Fibroblast of mammary gland (primary cell): ENCODE measurements around the gene EGFLAM.

Source experiments
- DNase-seq: peaks from one replicate; pipeline ENCODE4 v3.0.0-alpha.2; 2010; ENCODE audit warnings: low read depth
- H3K4me3 ChIP-seq: 2 replicates; pipeline ENCODE4 v1.5.1; 2011; ENCODE audit warnings: low read depth, mild to moderate bottlenecking, low read length, moderate library complexity; ENCODE audit not compliant: control insufficient read depth
- TF ChIP-seq, protein P1 (sequence below): conservative IDR thresholded peaks from 2 replicates; pipeline ENCODE4 v1.5.1; 2011; ENCODE audit warnings: low read depth, low read length, inconsistent platforms; ENCODE audit not compliant: control insufficient read depth, insufficient read depth

EGFLAM gene

DNA sequence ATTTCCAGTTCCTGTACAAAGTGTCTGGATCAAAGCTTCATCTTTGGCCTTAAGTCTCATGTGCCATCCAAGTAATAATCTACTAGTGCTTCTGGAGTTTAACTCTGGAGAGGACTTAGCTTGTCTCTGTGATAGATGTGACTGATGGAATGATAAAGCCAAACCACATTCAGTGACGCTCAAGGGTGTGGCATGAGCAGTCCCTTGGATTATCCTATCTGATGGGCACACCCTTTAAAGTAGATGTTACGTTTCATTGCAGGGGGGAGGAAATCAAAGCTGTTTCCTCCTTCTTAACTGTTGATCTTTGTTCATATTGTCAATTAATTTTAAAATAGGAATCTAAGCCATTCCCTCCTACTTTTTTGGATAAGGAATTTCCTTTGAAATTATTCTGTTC is 8.5 kb upstream of the EGFLAM start:
- DNase-seq = no peak
- TF ChIP-seq, protein P1, sequence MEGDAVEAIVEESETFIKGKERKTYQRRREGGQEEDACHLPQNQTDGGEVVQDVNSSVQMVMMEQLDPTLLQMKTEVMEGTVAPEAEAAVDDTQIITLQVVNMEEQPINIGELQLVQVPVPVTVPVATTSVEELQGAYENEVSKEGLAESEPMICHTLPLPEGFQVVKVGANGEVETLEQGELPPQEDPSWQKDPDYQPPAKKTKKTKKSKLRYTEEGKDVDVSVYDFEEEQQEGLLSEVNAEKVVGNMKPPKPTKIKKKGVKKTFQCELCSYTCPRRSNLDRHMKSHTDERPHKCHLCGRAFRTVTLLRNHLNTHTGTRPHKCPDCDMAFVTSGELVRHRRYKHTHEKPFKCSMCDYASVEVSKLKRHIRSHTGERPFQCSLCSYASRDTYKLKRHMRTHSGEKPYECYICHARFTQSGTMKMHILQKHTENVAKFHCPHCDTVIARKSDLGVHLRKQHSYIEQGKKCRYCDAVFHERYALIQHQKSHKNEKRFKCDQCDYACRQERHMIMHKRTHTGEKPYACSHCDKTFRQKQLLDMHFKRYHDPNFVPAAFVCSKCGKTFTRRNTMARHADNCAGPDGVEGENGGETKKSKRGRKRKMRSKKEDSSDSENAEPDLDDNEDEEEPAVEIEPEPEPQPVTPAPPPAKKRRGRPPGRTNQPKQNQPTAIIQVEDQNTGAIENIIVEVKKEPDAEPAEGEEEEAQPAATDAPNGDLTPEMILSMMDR = no peak
- no peak overlapping the region for H3K4me3 ChIP-seq

- DNase-seq = no peak
- H3K4me3 ChIP-seq = no peak overlapping the region
- TF ChIP-seq, protein P1 = no peak
Observed at GRCh38 chr5:38250763-38251448, 7.5 kb upstream of the EGFLAM start.

DNA sequence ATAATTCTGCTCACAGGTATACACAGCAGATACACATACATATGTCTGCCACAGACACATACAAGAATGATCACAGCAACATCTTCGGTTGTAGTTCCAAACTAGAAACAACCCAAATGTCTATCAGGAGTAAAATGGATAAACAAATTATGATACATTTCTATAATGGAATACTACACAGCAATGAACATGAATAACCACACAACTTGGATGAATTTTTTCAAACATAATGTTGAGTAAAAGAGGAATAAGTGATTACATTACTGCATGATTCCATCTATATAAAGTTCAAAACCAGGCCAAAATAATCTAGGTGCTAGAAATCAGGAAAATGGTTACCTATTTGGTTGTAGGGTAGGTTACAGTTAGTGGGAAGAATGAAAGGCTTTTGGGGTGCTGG is 4.6 kb upstream of the EGFLAM start:
- TF ChIP-seq, protein P1 = no peak
- DNase-seq = no peak
- no peak overlapping the region for H3K4me3 ChIP-seq

DNA sequence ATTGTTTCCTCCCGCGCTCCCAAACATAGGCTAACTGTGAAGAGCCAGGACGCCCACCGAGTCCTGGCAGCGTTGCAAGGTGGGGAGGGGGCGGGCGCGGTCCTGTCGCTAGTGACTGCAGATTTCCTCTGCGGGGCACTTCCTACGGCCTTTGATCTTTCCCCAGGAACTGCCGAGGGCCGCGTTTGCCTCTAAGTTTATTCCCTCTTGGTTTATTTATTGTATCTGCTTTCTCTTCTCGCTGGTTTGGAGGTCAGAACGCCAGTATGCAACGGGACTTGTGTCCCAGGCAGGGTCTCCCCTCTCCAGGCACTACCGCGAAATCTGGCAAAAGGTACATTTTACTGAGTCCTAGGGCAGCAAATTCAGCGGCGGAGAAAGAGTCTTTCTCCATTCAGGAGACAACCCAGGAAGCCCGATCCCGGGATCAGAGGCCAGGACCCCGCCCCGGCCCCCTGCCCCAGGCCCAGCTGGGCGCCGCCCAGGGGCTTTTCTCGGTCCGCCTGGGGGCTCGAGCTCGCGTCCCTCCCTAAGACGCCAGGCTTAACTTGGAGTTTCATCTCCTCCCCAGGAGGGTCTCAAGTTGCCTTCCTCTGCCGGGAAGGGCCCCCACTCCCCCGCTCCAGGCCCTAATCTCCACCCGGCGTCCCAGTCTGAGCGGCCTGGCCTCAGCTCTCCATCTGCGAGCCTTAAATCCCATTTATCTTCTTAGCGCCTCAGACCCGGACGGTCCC is 884 bp upstream of the EGFLAM start:
- no peak for DNase-seq
- TF ChIP-seq, protein P1 = no peak
- no peak overlapping the region for H3K4me3 ChIP-seq

- no peak overlapping the region for H3K4me3 ChIP-seq
Observed at GRCh38 chr5:38258042-38258318, 379 bp upstream of the EGFLAM start.

GRCh38 chr5:38259062-38259808 is 876 bp downstream of the EGFLAM start:
- DNase-seq = no peak
- TF ChIP-seq, protein P1 = no peak
- H3K4me3 ChIP-seq = no peak overlapping the region

More at GRCh38 chr5:38258042-38258318, 379 bp upstream of the EGFLAM start:
- DNase-seq = no peak
- TF ChIP-seq, protein P1 = no peak
